HG03196 (cell line): ENCODE measurements around the gene MTMR3.
A peak's percentile ranks its signal among the peaks of the same experiment; 100 is the strongest.
"Not testable (repeated sequence)": the region's sequence is repeated elsewhere in the genome, so short reads cannot be mapped to it uniquely, and the experiment has no call there.

Experiments used
- ATAC-seq: cut with Tn5 transposase; IDR thresholded peaks from one replicate; pipeline ENCODE4 v1.9.1; 2021; ENCODE audit not compliant: unreplicated experiment

The MTMR3 gene

GRCh38 chr22:29883045-29883774 lies at the start of gene MTMR3:
Gene MTMR3, plus strand, starts transcription at chr22:29883174. Its CDS starts 87,886 bp downstream, at chr22:29971060.
- peak; percentile 52 for ATAC-seq

- no peak for ATAC-seq
Observed at GRCh38 chr22:29833392-29833965, 49.5 kb upstream of the MTMR3 start.

GRCh38 chr22:29834046-29834445 lies 48.9 kb upstream of the MTMR3 start:
- no peak for ATAC-seq

DNA sequence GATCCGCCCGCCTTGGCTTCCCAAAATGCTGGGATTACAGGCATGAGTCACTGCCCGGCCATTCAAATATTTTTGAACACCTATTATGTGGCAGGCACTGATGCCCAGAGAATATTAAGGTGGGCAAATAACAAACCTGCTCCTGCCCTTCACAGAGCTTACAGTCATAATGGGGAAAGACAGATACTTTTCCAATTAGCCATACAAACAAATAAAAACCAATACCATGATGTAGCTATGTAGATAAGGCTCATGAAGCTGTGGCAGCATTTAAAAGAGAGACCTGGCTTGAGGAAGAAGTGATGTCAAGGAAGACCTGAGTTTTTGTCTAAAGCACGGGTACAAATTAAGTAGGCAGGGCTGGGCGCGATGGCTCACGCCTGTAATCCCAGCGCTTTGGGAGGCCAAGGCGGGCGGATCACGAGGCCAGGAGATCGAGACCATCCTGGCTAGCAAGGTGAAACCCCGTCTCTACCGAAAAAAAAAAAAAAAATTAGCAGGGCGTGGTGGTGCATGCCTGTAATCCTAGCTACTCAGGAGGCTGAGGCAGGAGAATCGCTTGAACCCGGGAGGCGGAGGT lies 46.1 kb upstream of the MTMR3 start:
- ATAC-seq: not testable (repeated sequence)

- peak; percentile 93 for ATAC-seq
Observed at GRCh38 chr22:29837741-29838598, 45.0 kb upstream of the MTMR3 start, which contains the start of gene ASCC2. Gene ASCC2, minus strand, starts transcription at chr22:29838274. Its CDS starts 5,949 bp downstream, at chr22:29832325.

DNA sequence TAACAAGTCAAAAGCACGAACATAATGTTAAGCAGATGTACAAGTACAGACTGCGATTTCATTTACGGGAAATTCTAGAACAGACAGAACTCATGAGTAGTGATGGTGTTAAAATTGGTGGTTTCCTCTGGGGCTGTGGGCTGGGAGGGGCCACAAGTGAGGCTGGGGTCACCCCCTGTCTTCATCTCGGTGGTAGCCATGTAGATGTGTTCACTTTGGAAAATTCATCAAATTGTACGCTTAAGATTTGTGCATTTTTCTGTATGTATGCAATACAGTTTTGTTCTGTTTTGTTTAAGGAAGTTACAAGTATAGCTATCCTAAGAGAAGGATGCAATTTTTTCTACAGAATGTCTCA lies 44.4 kb upstream of the MTMR3 start:
- no peak for ATAC-seq

DNA sequence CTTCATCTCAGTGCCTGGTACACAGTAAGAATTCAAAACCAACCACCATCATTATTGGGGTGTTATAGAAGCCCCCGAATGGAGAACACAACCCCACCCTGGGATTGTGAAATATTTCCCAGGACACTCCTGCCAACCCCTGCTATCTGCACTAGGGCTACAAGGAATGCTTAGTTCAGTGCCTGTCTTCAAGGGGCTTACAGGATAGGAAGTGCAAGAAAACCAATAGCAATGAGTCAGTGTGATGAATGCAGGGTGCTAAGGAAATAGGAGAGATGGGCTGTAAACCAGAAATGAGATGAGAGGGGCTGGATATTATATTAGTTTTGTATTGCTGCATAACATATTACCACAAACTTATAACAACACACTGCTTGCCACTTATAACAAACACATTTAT lies 43.9 kb upstream of the MTMR3 start:
- ATAC-seq: no peak

DNA sequence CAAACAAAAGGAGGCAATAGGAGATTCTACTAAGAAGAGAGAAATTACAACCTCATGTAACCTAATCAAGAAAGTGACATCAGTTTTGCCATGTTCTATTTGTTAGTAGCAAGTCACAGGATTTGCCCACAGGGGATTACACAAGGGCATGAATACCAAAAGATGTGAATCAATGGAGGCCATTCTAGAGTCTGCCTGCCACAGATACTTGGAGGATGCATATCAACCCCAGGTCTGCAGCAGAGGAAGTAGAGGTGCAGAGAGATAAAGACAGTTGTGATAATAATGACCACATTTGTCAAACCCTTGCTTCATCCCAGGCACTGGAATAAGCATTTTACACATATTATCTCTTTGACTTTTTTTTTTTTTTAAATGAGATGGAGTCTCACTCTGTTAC lies 42.5 kb upstream of the MTMR3 start:
- no peak for ATAC-seq

DNA sequence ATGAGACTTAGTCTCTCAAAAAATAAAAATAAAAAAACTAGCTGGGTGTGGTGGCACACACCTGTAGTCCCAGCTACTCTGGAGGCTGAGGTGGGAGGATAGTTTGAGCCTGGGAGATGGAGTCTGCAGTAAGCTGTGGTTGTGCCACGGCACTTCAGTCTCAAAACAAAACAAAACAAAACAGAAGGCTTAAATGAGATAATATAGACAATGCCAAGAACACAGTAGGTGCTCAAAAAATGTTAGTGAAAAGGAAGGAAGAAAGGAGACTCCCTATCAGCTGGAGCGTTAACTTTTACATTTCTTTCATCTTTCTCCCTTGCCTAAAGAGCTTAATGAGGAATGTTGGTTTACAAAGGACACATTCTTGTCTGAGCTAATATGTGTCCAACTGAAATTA lies 40.8 kb upstream of the MTMR3 start:
- no peak for ATAC-seq

- ATAC-seq: no peak
Observed at GRCh38 chr22:29842740-29843139, 40.2 kb upstream of the MTMR3 start.

- no peak for ATAC-seq
Observed at GRCh38 chr22:29846290-29846689, 36.7 kb upstream of the MTMR3 start.

- ATAC-seq: no peak
Observed at GRCh38 chr22:29848111-29848510, 34.9 kb upstream of the MTMR3 start.

GRCh38 chr22:29854432-29854831 lies 28.5 kb upstream of the MTMR3 start:
- no peak for ATAC-seq

DNA sequence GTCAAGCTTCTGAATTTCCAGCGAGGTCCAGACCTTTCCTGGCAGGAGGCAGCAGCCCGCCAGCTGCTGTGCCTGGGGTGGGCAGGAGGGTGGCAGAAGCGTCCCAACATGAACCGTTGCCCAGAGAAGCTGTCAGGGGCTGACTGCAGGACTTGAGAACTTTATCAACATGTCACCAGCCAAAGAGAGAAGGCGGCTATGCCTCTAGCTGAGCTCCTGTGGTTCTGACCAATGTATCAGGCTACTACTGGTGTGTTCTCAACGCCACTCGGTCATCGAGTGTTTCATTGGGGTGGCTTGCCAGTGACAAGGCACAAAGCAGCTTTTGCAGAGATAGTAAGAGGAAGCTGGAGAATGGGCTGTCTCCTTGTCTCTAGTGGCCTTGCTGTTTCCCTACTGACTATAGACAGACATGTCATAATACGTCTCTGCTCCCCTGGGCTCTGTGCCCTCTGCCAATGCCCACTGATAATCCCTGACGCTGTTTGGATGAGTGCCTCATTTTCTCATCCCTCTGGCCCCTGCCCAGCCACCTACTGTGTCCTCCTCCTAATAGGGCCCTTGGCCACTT lies 27.3 kb upstream of the MTMR3 start:
- ATAC-seq: no peak

DNA sequence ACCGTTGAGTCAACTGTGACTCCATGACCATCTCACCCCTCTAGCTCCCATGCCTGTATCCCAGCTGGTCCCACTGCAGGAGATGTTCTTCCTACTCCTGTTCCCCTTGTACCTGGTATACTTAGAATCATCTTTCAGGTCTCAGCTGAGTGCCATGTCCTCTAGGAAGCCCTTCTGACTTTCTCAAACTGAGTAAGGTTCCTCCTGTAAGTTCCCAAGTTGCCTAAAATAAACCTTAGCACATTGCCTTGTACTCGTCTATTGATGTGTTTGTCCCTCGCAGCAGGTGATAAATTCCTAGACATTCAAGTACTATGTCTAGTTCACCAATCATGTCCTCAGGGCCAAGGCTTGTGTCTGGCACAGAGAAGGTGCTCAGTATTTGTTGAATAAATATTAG lies 26.5 kb upstream of the MTMR3 start:
- ATAC-seq: no peak

GRCh38 chr22:29859030-29859429 lies 23.9 kb upstream of the MTMR3 start:
- not testable (repeated sequence) for ATAC-seq

DNA sequence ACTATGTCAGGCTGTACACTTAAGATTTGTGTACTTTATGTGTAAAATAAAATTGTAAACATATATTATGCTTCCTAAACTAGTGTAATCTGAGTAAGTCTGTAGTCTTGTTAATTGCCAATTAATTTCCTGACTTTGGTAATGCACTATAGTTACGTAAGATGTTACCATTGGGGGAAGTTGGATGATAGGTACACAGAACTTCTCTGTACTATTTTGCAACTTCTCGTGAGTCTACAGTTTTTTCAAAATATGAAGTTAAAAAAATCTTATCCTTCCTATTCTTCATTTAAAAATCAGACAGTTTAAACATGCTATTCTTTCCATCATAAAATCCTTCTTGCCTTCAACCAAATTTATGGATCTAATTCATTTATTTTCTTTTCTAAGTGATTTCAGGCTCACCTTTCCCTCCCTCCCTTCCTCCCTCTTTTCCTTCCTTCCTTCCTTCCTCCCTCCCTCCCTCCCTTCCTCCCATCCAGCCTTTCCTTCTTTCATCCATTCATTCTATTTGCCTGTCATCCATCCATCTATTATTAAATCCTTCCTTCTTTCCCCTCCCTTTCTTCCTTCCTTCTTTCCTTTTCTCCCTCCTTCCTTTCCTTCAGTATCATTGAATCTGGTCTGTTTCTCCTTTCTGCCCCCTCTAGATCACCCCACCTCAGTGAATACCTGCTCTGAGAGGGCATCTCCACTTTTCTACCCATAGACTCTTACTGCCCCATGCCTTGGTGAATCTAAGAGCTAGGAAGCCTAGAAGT lies 22.8 kb upstream of the MTMR3 start:
- ATAC-seq: no peak

DNA sequence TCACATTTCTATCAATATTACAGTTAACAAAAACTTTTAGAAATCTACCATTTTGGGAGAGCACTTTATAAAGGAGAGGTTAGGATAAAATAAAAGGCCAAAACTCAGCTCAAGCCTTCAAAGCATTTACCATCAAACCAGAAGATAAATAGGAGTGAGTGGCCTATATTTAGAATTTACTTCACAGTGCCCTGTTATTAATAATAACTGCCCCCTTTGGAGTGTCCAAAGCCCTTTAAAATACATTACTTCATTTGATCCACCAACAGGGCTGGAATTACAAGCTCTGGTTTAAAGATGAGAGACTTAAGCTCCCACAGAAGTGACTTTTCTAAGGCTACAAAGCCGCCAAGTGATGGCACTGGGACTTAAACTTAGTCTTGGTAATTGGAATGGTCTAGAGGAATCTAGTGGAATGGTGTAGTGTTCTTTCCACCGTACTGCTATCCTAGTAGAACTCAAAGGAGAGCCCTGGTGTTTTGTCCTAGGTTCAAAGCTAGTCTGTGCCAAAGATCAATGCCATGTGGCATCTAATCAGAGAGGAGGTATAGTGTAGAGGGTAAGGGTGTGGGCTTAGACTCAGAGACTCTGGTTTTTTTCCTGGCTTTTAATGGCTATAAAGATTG lies 21.2 kb upstream of the MTMR3 start:
- ATAC-seq: no peak

DNA sequence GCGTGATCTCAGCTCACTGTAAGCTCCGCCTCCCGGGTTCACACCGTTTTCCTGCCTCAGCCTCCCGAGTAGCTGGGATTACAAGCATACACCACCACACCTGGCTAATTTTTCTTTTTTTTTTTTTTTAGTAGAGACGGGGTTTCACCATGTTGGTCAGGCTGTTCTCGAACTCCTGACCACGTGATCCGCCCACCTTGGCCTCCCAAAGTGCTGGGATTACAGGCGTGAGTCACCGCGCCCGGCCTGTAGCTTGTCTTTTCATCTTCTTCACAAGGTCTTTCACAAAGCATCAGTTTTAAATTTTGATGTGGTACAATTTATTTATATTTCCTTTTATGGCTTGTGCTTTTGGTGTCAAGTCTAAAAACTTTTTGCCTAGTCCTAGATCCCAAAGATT lies 17.4 kb upstream of the MTMR3 start:
- ATAC-seq: not testable (repeated sequence)

DNA sequence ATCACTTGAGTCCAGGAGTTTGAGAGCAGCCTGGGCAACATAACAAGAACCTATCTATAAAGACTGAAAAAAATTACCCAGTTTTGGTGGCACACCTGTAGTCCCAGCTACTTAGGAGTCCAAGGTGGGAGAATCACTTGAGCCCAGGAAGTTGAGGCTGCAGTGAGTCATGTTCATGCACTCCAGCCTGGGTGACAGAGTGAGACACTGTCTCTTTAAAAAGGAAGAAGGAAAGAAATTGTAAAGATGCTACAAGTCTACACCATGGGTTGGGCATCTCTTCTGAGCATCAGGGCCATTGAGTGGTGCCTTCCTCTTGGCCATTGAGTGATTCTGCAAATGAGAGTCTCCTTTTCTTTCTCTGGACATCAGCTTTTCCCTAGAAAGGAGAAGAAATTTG lies 15.7 kb upstream of the MTMR3 start:
- no peak for ATAC-seq
